ENCODE data around the gene SERTM2.

Gene SERTM2

GRCh38 chrX:111511477-111511876, at the start of gene SERTM2:
TSS of gene SERTM2 (plus strand) at chrX:111511645. CDS start at chrX:111518858, 7,213 bp downstream.
- Histone ChIP-seq H3K4me1 (peaks cover 0 to 21% (median 0%) of the 10 kb centered on the region in 10 experiments; a peak in 5 of 20 replicates), H3K4me2 (peak within 1 kb of the TSS in 3 of 11 experiments; percentile 23 to 31 (median 31); a peak in 4 of 22 replicates), H3K9ac (no peak within 1 kb of the TSS), H3K27me3 (peaks cover 96 to 100% (median 100%) of the 10 kb centered on the region in 11 experiments), H3K27ac (no peak within 1 kb of the TSS), H3K4me3 (no peak within 1 kb of the TSS), H3K9me3 (replicated peaks in 1 of 11) (no peaks in the 10 kb centered on the region), H3K36me3 (no peaks in the 10 kb centered on the region), H4K20me1 (no peaks in the 10 kb centered on the region; a peak in 1 of 22 replicates)
- no peak for TF ChIP-seq Cebpa-rat (IDR thresholded peaks at IDR 0.05)

- peaks cover 0 to 29% (median 5%) of the 10 kb centered on the region in 11 experiments; a peak in 14 of 22 replicates for H3K9me3 ChIP-seq (replicated peaks in 1 of 11)
- no peak overlapping the region for H3K27ac ChIP-seq
- H3K9ac ChIP-seq = no peak overlapping the region
- H3K4me1 ChIP-seq = no peaks in the 10 kb centered on the region
- H3K36me3 ChIP-seq = no peaks in the 10 kb centered on the region
- no peak for TF ChIP-seq Cebpa-rat (IDR thresholded peaks at IDR 0.05)
- no peak overlapping the region for H3K4me2 ChIP-seq
- H3K4me3 ChIP-seq = no peak overlapping the region
- H4K20me1 ChIP-seq = no peaks in the 10 kb centered on the region
- peaks cover 42 to 76% (median 72%) of the 10 kb centered on the region in 11 experiments for H3K27me3 ChIP-seq
These were observed 45.8 kb upstream of the SERTM2 start for GRCh38 chrX:111465669-111466068.

- no peak overlapping the region for H3K4me2 ChIP-seq
- H3K4me1 ChIP-seq = no peaks in the 10 kb centered on the region
- no peak overlapping the region for H3K9ac ChIP-seq
- TF ChIP-seq Cebpa-rat (IDR thresholded peaks at IDR 0.05) = no peak
- no peak overlapping the region for H3K27ac ChIP-seq
- no peak overlapping the region for H3K4me3 ChIP-seq
- peaks cover 0 to 40% (median 14%) of the 10 kb centered on the region in 11 experiments; a peak in 13 of 22 replicates for H3K9me3 ChIP-seq (replicated peaks in 1 of 11)
- peaks cover 47 to 78% (median 76%) of the 10 kb centered on the region in 11 experiments for H3K27me3 ChIP-seq
- H4K20me1 ChIP-seq = no peaks in the 10 kb centered on the region; a peak in 1 of 22 replicates
- H3K36me3 ChIP-seq = no peaks in the 10 kb centered on the region
These were observed 43.5 kb upstream of the SERTM2 start for GRCh38 chrX:111467896-111468295.

- Histone ChIP-seq H3K27ac (no peak overlapping the region), H3K27me3 (peaks cover 65 to 98% (median 93%) of the 10 kb centered on the region in 11 experiments), H3K4me3 (no peak overlapping the region), H3K4me1 (no peaks in the 10 kb centered on the region), H3K9ac (no peak overlapping the region), H3K9me3 (replicated peaks in 1 of 11) (peaks cover 0 to 27% (median 11%) of the 10 kb centered on the region in 11 experiments; a peak in 7 of 22 replicates), H3K36me3 (no peaks in the 10 kb centered on the region), H4K20me1 (no peaks in the 10 kb centered on the region; a peak in 1 of 22 replicates), H3K4me2 (no peak overlapping the region)
- TF ChIP-seq Cebpa-rat (IDR thresholded peaks at IDR 0.05) = no peak
These were observed 40.6 kb upstream of the SERTM2 start for GRCh38 chrX:111470681-111471403.

GRCh38 chrX:111481896-111482295, 29.5 kb upstream of the SERTM2 start:
- Histone ChIP-seq H3K9ac (no peak overlapping the region), H3K4me1 (no peaks in the 10 kb centered on the region), H3K27me3 (peaks cover 48 to 94% (median 75%) of the 10 kb centered on the region in 11 experiments; a peak in 19 of 22 replicates), H3K4me2 (no peak overlapping the region), H3K4me3 (no peak overlapping the region), H3K36me3 (no peaks in the 10 kb centered on the region), H3K27ac (no peak overlapping the region), H3K9me3 (replicated peaks in 1 of 11) (peaks cover 10 to 38% (median 16%) of the 10 kb centered on the region in 11 experiments; a peak in 20 of 22 replicates), H4K20me1 (no peaks in the 10 kb centered on the region)
- TF ChIP-seq Cebpa-rat (IDR thresholded peaks at IDR 0.05) = no peak

- no peaks in the 10 kb centered on the region for H4K20me1 ChIP-seq
- no peak overlapping the region for H3K4me2 ChIP-seq
- no peak overlapping the region for H3K9ac ChIP-seq
- peaks cover 10 to 33% (median 16%) of the 10 kb centered on the region in 11 experiments; a peak in 20 of 22 replicates for H3K9me3 ChIP-seq (replicated peaks in 1 of 11)
- no peak overlapping the region for H3K4me3 ChIP-seq
- H3K36me3 ChIP-seq = no peaks in the 10 kb centered on the region
- H3K27me3 ChIP-seq = peaks cover 57 to 99% (median 82%) of the 10 kb centered on the region in 11 experiments; a peak in 21 of 22 replicates
- TF ChIP-seq Cebpa-rat (IDR thresholded peaks at IDR 0.05) = no peak
- no peaks in the 10 kb centered on the region for H3K4me1 ChIP-seq
- no peak overlapping the region for H3K27ac ChIP-seq
These were observed 28.3 kb upstream of the SERTM2 start for GRCh38 chrX:111483135-111483534.

- Histone ChIP-seq H4K20me1 (no peaks in the 10 kb centered on the region), H3K4me2 (no peak overlapping the region), H3K36me3 (no peaks in the 10 kb centered on the region), H3K4me1 (no peaks in the 10 kb centered on the region), H3K27ac (no peak overlapping the region), H3K4me3 (no peak overlapping the region), H3K9me3 (replicated peaks in 1 of 11) (peaks cover 10 to 33% (median 16%) of the 10 kb centered on the region in 11 experiments; a peak in 20 of 22 replicates), H3K9ac (no peak overlapping the region), H3K27me3 (peaks cover 63 to 100% (median 81%) of the 10 kb centered on the region in 11 experiments; a peak in 21 of 22 replicates)
- no peak for TF ChIP-seq Cebpa-rat (IDR thresholded peaks at IDR 0.05)
These were observed 27.6 kb upstream of the SERTM2 start for GRCh38 chrX:111483881-111484280.

- H3K27me3 ChIP-seq = peaks cover 87 to 100% (median 98%) of the 10 kb centered on the region in 11 experiments
- H3K36me3 ChIP-seq = no peaks in the 10 kb centered on the region
- no peak overlapping the region for H3K4me3 ChIP-seq
- H4K20me1 ChIP-seq = no peaks in the 10 kb centered on the region
- no peak overlapping the region for H3K4me2 ChIP-seq
- no peak for TF ChIP-seq Cebpa-rat (IDR thresholded peaks at IDR 0.05)
- peaks cover 0 to 13% (median 0%) of the 10 kb centered on the region in 11 experiments; a peak in 3 of 22 replicates for H3K9me3 ChIP-seq (replicated peaks in 1 of 11)
- no peaks in the 10 kb centered on the region for H3K4me1 ChIP-seq
- H3K27ac ChIP-seq = no peak overlapping the region
- H3K9ac ChIP-seq = no peak overlapping the region
These were observed 20.8 kb upstream of the SERTM2 start for GRCh38 chrX:111490688-111491087.

GRCh38 chrX:111492085-111492484, 19.4 kb upstream of the SERTM2 start:
- peaks cover 88 to 100% (median 99%) of the 10 kb centered on the region in 11 experiments for H3K27me3 ChIP-seq
- no peak for TF ChIP-seq Cebpa-rat (IDR thresholded peaks at IDR 0.05)
- H3K9ac ChIP-seq = no peak overlapping the region
- no peak overlapping the region for H3K4me2 ChIP-seq
- H3K9me3 ChIP-seq (replicated peaks in 1 of 11) = no peaks in the 10 kb centered on the region
- H3K36me3 ChIP-seq = no peaks in the 10 kb centered on the region
- H3K4me1 ChIP-seq = no peaks in the 10 kb centered on the region
- H3K27ac ChIP-seq = no peak overlapping the region
- H3K4me3 ChIP-seq = no peak overlapping the region
- no peaks in the 10 kb centered on the region for H4K20me1 ChIP-seq
